IMR-90 (cell line): Measurements from ENCODE around the gene ARHGAP23. TPM values are rescaled to one million over a fixed set of nuclear protein-coding genes. Genes with fewer than 3 reads are reported as not detected.

Experiments
- ATAC-seq: fragments of 200-7000 bp; cut with Tn5 transposase; 2 replicates; pipeline ENCODE4 v1.9.1; 2020; ENCODE audit warnings: low read depth, mild to moderate bottlenecking, moderate library complexity
- BruUV-seq: library from RNA; stranded (reverse); fragments of 400-500 nt; replicated peaks from 2 replicates; lab custom pipeline; 2021; lab: Mats Ljungman, UMichigan
- CTCF ChIA-PET: fragments of 300-600 bp; formaldehyde crosslinking; extraction: SDS; loops from one replicate; lab custom pipeline; 2021; ENCODE audit warnings: antibody characterized with exemption; lab: Yijun Ruan, JAX
- POLR2A ChIA-PET: fragments of 300-600 bp; sonication (Branson Sonifier 250); formaldehyde crosslinking; loops from one replicate; lab custom pipeline; 2022; ENCODE audit warnings: antibody characterized with exemption; ENCODE audit not compliant: unreplicated experiment; lab: Charles Lee
- DNase-seq: peaks from one replicate; pipeline ENCODE4 v3.0.0; 2013
- H2AFZ ChIP-seq: replicated peaks from 2 replicates; pipeline ENCODE3; 2013; ENCODE audit warnings: low read length, mild to moderate bottlenecking; ENCODE audit not compliant: poor library complexity
- H2AK5ac ChIP-seq: 2 replicates; pipeline ENCODE4 v1.6.1; 2013; ENCODE audit warnings: low read depth, low read length, inconsistent platforms
- H2AK9ac ChIP-seq: replicated peaks from 2 replicates; pipeline ENCODE3; 2013; ENCODE audit warnings: mild to moderate bottlenecking, low read depth, low read length, moderate library complexity; ENCODE audit not compliant: poor library complexity
- H2BK120ac ChIP-seq: 2 replicates; pipeline ENCODE4 v1.6.1; 2013; ENCODE audit warnings: low read depth, low read length, inconsistent platforms
- H2BK15ac ChIP-seq: 3 replicates; pipeline ENCODE4 v1.6.1; 2013; ENCODE audit warnings: low read depth, low read length, inconsistent platforms
- H2BK20ac ChIP-seq: 2 replicates; pipeline ENCODE4 v1.6.1; 2013; ENCODE audit warnings: low read depth, mild to moderate bottlenecking, inconsistent platforms, low read length, moderate library complexity
- H2BK5ac ChIP-seq: 2 replicates; pipeline ENCODE4 v1.6.1; 2013; ENCODE audit warnings: mild to moderate bottlenecking, low read depth, low read length, inconsistent platforms; ENCODE audit not compliant: poor library complexity, severe bottlenecking
- H3K14ac ChIP-seq: replicated peaks from 2 replicates; pipeline ENCODE4 v1.6.1; 2013; ENCODE audit warnings: low read depth, low read length, inconsistent platforms
- H3K18ac ChIP-seq: 2 replicates; pipeline ENCODE4 v1.6.1; 2013; ENCODE audit warnings: low read depth, low read length, control low read depth
- H3K23ac ChIP-seq: 2 replicates; pipeline ENCODE4 v1.6.1; 2013; ENCODE audit warnings: low read depth, low read length, inconsistent platforms
- H3K27ac ChIP-seq: 2 replicates; pipeline ENCODE4 v1.5.1; 2013; ENCODE audit warnings: mild to moderate bottlenecking, control low read depth, low read length; ENCODE audit not compliant: insufficient read depth
- H3K27me3 ChIP-seq: 2 replicates; pipeline ENCODE4 v1.6.1; 2013; ENCODE audit warnings: low read length; ENCODE audit not compliant: control insufficient read depth, insufficient read depth
- H3K36me3 ChIP-seq: 2 replicates; pipeline ENCODE4 v1.6.1; 2013; ENCODE audit warnings: low read length, mixed read lengths; ENCODE audit not compliant: control insufficient read depth, insufficient read depth
- H3K4ac ChIP-seq: 2 replicates; pipeline ENCODE4 v1.6.1; 2013; ENCODE audit warnings: low read depth, low read length, inconsistent platforms
- H3K4me1 ChIP-seq: 2 replicates; pipeline ENCODE4 v1.6.1; 2013; ENCODE audit warnings: low read length, mixed read lengths; ENCODE audit not compliant: control insufficient read depth, insufficient read depth
- H3K4me2 ChIP-seq: 2 replicates; pipeline ENCODE4 v1.6.1; 2013; ENCODE audit warnings: low read depth, mild to moderate bottlenecking, control low read depth, low read length, moderate library complexity
- H3K4me3 ChIP-seq: 2 replicates; pipeline ENCODE4 v1.5.1; 2013; ENCODE audit warnings: low read depth, mild to moderate bottlenecking, control low read depth, low read length, moderate library complexity; ENCODE audit not compliant: insufficient read depth
- H3K56ac ChIP-seq: 2 replicates; pipeline ENCODE4 v1.6.1; 2013; ENCODE audit warnings: low read length, inconsistent platforms; ENCODE audit not compliant: insufficient read depth; ENCODE audit errors: extremely low read depth
- H3K79me1 ChIP-seq, 2 experiments: 2 replicates each; pipeline ENCODE4 v1.6.1; 2013; ENCODE audit warnings: low read length in 2 of 2, inconsistent platforms in 1 of 2, low read depth in 1 of 2
- H3K9ac ChIP-seq: 2 replicates; pipeline ENCODE4 v1.6.1; 2013; ENCODE audit warnings: low read depth, low read length, control low read depth
- H3K9me1 ChIP-seq: 2 replicates; pipeline ENCODE4 v1.6.1; 2013; ENCODE audit warnings: low read length, inconsistent platforms; ENCODE audit not compliant: insufficient read depth
- H3K9me3 ChIP-seq: 2 replicates; pipeline ENCODE4 v1.6.1; 2013; ENCODE audit warnings: low read length; ENCODE audit not compliant: control insufficient read depth, insufficient read depth
- H4K20me1 ChIP-seq: 2 replicates; pipeline ENCODE4 v1.6.1; 2013; ENCODE audit warnings: low read length, inconsistent platforms; ENCODE audit not compliant: insufficient read depth
- H4K5ac ChIP-seq: 2 replicates; pipeline ENCODE4 v1.6.1; 2013; ENCODE audit warnings: mild to moderate bottlenecking, low read depth, low read length, control low read depth
- H4K8ac ChIP-seq, 2 experiments: 2 replicates each; pipeline ENCODE4 v1.6.1; 2013; ENCODE audit warnings: low read depth in 2 of 2, low read length in 2 of 2, control low read depth in 1 of 2, inconsistent platforms in 1 of 2
- H4K91ac ChIP-seq: 2 replicates; pipeline ENCODE4 v1.6.1; 2013; ENCODE audit warnings: low read depth, low read length, inconsistent platforms; ENCODE audit not compliant: insufficient read depth
- BHLHE40 ChIP-seq: fragments of 150-350 bp; IDR thresholded peaks from 2 replicates; pipeline ENCODE4 v1.6.1; 2016; ENCODE audit warnings: mild to moderate bottlenecking, low read depth, low read length
- CEBPB ChIP-seq: IDR thresholded peaks from 2 replicates; pipeline ENCODE4 v1.6.1; 2012; ENCODE audit warnings: low read depth, low read length, improper control_type of control experiment
- CHD1 ChIP-seq: IDR thresholded peaks from 2 replicates; pipeline ENCODE4 v1.6.1; 2012; ENCODE audit warnings: low read depth, low read length, improper control_type of control experiment
- CTCF ChIP-seq: conservative IDR thresholded peaks from 2 replicates; pipeline ENCODE4 v1.5.1; 2012; ENCODE audit warnings: mild to moderate bottlenecking, low read depth, low read length, improper control_type of control experiment
- FOS ChIP-seq: fragments of 150-350 bp; IDR thresholded peaks from 2 replicates; pipeline ENCODE4 v1.6.1; 2016; ENCODE audit warnings: low read depth, low read length
- MAFK ChIP-seq: IDR thresholded peaks from 2 replicates; pipeline ENCODE4 v1.6.1; 2012; ENCODE audit warnings: low read depth, low read length, improper control_type of control experiment
- MAZ ChIP-seq: IDR thresholded peaks from 2 replicates; pipeline ENCODE4 v1.6.1; 2012; ENCODE audit warnings: low read depth, mild to moderate bottlenecking, low read length, improper control_type of control experiment, moderate library complexity, borderline replicate concordance
- MXI1 ChIP-seq: IDR thresholded peaks from 2 replicates; pipeline ENCODE4 v1.6.1; 2012; ENCODE audit warnings: low read depth, mild to moderate bottlenecking, low read length, moderate library complexity, borderline replicate concordance
- NFE2L2 ChIP-seq: fragments of 150-350 bp; IDR thresholded peaks from 2 replicates; pipeline ENCODE4 v1.6.1; 2016; ENCODE audit warnings: low read depth, mild to moderate bottlenecking, low read length
- POLR2A ChIP-seq: IDR thresholded peaks from 2 replicates; pipeline ENCODE4 v1.6.1; 2012; ENCODE audit warnings: mild to moderate bottlenecking, low read depth, low read length
- RAD21 ChIP-seq: IDR thresholded peaks from 2 replicates; pipeline ENCODE4 v1.6.1; 2012; ENCODE audit warnings: low read length, improper control_type of control experiment
- RCOR1 ChIP-seq: IDR thresholded peaks from 2 replicates; pipeline ENCODE4 v1.6.1; 2012; ENCODE audit warnings: mild to moderate bottlenecking, low read length, improper control_type of control experiment; ENCODE audit not compliant: insufficient replicate concordance
- RFX5 ChIP-seq: IDR thresholded peaks from 2 replicates; pipeline ENCODE4 v1.8.0; 2012; ENCODE audit warnings: low read depth, mild to moderate bottlenecking, low read length, moderate library complexity
- SMC3 ChIP-seq: fragments of 150-350 bp; IDR thresholded peaks from 2 replicates; pipeline ENCODE4 v1.6.1; 2016; ENCODE audit warnings: low read depth, mild to moderate bottlenecking, antibody characterized with exemption, low read length, moderate library complexity
- WGBS, 2 experiments: methylation state at CpG; one replicate each; pipeline versions ENCODE4 v1.1.5 to v1.1.7; 2013; ENCODE audit warnings: missing lambda C conversion rate in 2 of 2; ENCODE audit not compliant: insufficient read length in 1 of 2; ENCODE audit errors: extremely low coverage in 2 of 2; 5-methylcytosine and 5-hydroxymethylcytosine counted together
- dilution Hi-C: fragments of 300-500 bp; cut with HindIII; formaldehyde crosslinking; loops from one replicate; pipeline ENCODE4 v1.14.3; 2018; ENCODE audit warnings: low sequenced_read_pairs; ENCODE audit not compliant: unreplicated experiment
- in situ Hi-C: fragments of 300-500 bp; cut with MboI; formaldehyde crosslinking; loops from 3 replicates; pipeline ENCODE4 v1.14.3; 2019; ENCODE audit warnings: low sequenced_read_pairs, inconsistent platforms, mixed read lengths
- intact Hi-C: fragments of 100-400 bp; cut with micrococcal nuclease; formaldehyde crosslinking; loops from 2 replicates; pipeline ENCODE4 v1.10.0; 2022
- polyA plus RNA-seq, 3 experiments: library from polyadenylated mRNA; depleted of rRNA; stranded (reverse); fragments of >200 nt; gene quantifications; 2 replicates each; pipeline ENCODE4 v1.2.3, GENCODE V29; 2012; ENCODE audit warnings: low replicate concordance in 1 of 3
- total RNA-seq: library from RNA; depleted of rRNA; stranded (reverse); fragments of >200 nt; gene quantifications from 2 replicates; pipeline ENCODE4 v1.2.3, GENCODE V29; 2012
- TF ChIP-seq, protein P1 (sequence below): fragments of 150-350 bp; IDR thresholded peaks from 2 replicates; pipeline ENCODE4 v1.6.1; 2017; ENCODE audit warnings: mild to moderate bottlenecking, antibody characterized with exemption, low read length, low read depth

The ARHGAP23 gene
- total and polyA plus RNA-seq, 2 of the 4 experiments (the other 2 are of a cell fraction): 9.3 to 43.3 TPM

GRCh38 chr17:38417210-38417951 is 10.9 kb upstream of the ARHGAP23 start:
- intact Hi-C loops: no loop called here
- CTCF ChIA-PET: interaction anchor here (1.5 kb wide), 1 partner anchor 68 kb away, joined by 4 read pairs; no protein-coding TSS in a partner anchor
- no peak overlapping the region for H2BK120ac ChIP-seq
- DNase-seq (no peak), ATAC-seq (no peak)
- H4K20me1 ChIP-seq: no peaks in the 10 kb centered on the region; the same call in 1 of the 2 replicates
- no peak overlapping the region for H3K18ac ChIP-seq
- H3K14ac ChIP-seq: no peak overlapping the region
- H4K5ac ChIP-seq: no peak overlapping the region
- no TSS peak for BruUV-seq
- no peak overlapping the region for H3K9ac ChIP-seq
- H3K4ac ChIP-seq: no peak overlapping the region
- no peak overlapping the region for H3K4me3 ChIP-seq
- H3K79me1 ChIP-seq: no peaks in the 10 kb centered on the region; a peak in 1 of 4 replicates
- H3K4me1 ChIP-seq: peaks cover 19% of the 10 kb centered on the region
- no peak overlapping the region for H3K23ac ChIP-seq
- no peaks in the 10 kb centered on the region for H3K36me3 ChIP-seq
- no peak overlapping the region for H2BK20ac ChIP-seq
- no peak overlapping the region for H2BK5ac ChIP-seq
- no peaks in the 10 kb centered on the region for H3K9me3 ChIP-seq
- no peak overlapping the region for H3K27ac ChIP-seq
- H3K56ac ChIP-seq: no peak overlapping the region
- H2AK5ac ChIP-seq: no peak overlapping the region
- no peak overlapping the region for H4K91ac ChIP-seq
- dilution Hi-C loops: no loop called here
- H3K9me1 ChIP-seq: 0 out of 2 replicates have a peak, but pooled peaks cover 6% of the 10 kb centered on the region
- peaks cover 27% of the 10 kb centered on the region for H3K27me3 ChIP-seq
- no peak overlapping the region for H2AFZ ChIP-seq
- 76% methylated on average over 4 of the region's 11 CpGs; no CpG with 5 or more reads in 1 of the 2 experiments for WGBS, 2 experiments
- no peak overlapping the region for H2BK15ac ChIP-seq
- peak overlapping the region; percentile 6 for H2AK9ac ChIP-seq
- in situ Hi-C loops: no loop called here
- POLR2A ChIA-PET: no interaction called here
- no peak overlapping the region for H4K8ac ChIP-seq
- no peak overlapping the region for H3K4me2 ChIP-seq
- no peak for TF ChIP-seq FOS
- no peak for TF ChIP-seq POLR2A
- TF ChIP-seq CTCF: no peak
- no peak for TF ChIP-seq SMC3
- TF ChIP-seq MXI1: no peak
- TF ChIP-seq MAFK: no peak
- TF ChIP-seq RCOR1: no peak
- no peak for TF ChIP-seq MAZ
- TF ChIP-seq RFX5: no peak
- TF ChIP-seq BHLHE40: no peak
- no peak for TF ChIP-seq RAD21
- TF ChIP-seq CHD1: no peak
- TF ChIP-seq CEBPB: no peak
- TF ChIP-seq, protein P1, sequence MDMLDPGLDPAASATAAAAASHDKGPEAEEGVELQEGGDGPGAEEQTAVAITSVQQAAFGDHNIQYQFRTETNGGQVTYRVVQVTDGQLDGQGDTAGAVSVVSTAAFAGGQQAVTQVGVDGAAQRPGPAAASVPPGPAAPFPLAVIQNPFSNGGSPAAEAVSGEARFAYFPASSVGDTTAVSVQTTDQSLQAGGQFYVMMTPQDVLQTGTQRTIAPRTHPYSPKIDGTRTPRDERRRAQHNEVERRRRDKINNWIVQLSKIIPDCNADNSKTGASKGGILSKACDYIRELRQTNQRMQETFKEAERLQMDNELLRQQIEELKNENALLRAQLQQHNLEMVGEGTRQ: no peak
- no peak for TF ChIP-seq NFE2L2
